ENCODE measurements around the gene FOSL2.

Gene FOSL2

DNA sequence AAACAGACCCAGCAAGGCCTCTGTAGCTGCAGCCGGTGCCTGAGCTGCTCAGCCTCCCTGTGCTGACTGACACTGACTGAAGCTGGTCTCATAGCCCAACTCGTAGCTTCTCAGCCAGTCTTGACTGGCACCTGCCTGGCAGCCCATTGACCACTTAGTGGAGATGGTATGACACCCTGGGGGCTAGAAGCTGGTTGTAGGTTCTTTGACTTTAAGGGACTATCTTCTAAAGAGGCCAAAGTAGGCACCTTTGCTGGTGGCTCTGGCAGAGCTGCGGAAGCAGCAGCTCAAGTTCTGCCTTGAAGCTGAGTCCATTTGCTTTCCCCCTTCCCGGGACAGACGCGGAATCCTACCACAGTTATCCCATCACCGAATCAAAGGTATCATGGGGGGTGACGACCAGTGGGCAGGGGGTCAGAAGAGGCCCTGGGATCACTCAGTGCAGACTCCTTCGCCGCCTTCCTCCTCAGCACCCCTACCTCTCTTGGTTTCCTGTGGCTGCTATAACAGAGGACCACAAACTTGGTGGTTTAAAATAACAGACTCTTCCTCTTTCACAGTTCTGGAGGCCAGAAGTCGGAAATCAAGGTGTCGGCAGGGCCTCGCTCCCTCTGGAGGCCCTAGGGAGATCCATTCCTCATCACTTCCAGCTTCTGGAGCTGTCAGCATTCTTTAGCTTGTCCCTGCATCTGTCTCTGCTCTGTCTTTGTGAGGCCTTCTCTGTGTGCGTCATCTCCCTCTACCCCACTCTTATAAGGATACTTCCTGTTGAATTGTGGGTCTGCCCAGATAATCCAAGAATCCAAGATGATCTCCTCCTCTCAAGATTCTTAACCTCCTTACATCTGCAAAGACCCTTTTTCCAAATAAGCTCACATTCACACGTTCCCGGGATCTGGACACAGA lies 13.7 kb upstream of the FOSL2 start:
- H3K27me3 Mint-ChIP-seq (ENCODE audit: low read depth, poor library complexity), result peaks cover 10% of the 10 kb centered on the region
- DNase-seq, result no peak
- H3K27ac Mint-ChIP-seq, result no peak overlapping the region
- H3K4me3 Mint-ChIP-seq, result no peak overlapping the region
- no peak for TF ChIP-seq CTCF (IDR thresholded peaks at IDR 0.05)
- H3K9me3 Mint-ChIP-seq, result no peaks in the 10 kb centered on the region
- no peaks in the 10 kb centered on the region for H3K36me3 Mint-ChIP-seq (ENCODE audit: low read depth)
- H3K4me1 Mint-ChIP-seq, result peaks cover 19% of the 10 kb centered on the region

DNA sequence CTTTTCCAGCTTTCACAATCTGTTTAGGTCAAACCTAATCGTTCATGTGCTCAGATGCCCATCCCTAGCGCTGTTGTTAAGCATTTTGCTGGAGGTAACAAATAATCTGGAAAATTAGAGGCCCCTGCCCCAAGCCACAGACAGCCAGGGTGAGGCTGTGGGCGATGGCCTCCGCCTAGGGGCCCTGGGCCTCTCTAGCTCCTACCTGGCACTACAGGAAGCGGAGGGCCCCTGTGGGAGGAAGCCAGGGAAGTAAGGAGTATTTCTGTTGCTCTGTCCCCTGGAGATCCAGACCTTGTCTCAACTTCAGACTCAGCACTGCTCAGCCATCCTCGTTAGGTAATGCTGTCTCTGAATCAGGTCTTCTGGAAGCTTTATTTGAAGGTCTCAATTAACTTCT lies 12.4 kb upstream of the FOSL2 start:
- no peak for DNase-seq
- H3K4me3 Mint-ChIP-seq, result no peak overlapping the region
- peaks cover 19% of the 10 kb centered on the region for H3K4me1 Mint-ChIP-seq
- H3K27me3 Mint-ChIP-seq (ENCODE audit: low read depth, poor library complexity), result peaks cover 8% of the 10 kb centered on the region
- H3K9me3 Mint-ChIP-seq, result no peaks in the 10 kb centered on the region
- H3K27ac Mint-ChIP-seq, result no peak overlapping the region
- H3K36me3 Mint-ChIP-seq (ENCODE audit: low read depth), result no peaks in the 10 kb centered on the region
- no peak for TF ChIP-seq CTCF (IDR thresholded peaks at IDR 0.05)

GRCh38 chr2:28381225-28382180 lies 11.2 kb upstream of the FOSL2 start:
- Mint-ChIP-seq H3K36me3 (ENCODE audit: low read depth) (no peaks in the 10 kb centered on the region), H3K4me1 (peaks cover 19% of the 10 kb centered on the region), H3K9me3 (no peaks in the 10 kb centered on the region), H3K27ac (peak overlapping the region; percentile 74), H3K4me3 (no peak overlapping the region), H3K27me3 (ENCODE audit: low read depth, poor library complexity) (peaks cover 8% of the 10 kb centered on the region)
- DNase-seq, result no peak
- no peak for TF ChIP-seq CTCF (IDR thresholded peaks at IDR 0.05)

DNA sequence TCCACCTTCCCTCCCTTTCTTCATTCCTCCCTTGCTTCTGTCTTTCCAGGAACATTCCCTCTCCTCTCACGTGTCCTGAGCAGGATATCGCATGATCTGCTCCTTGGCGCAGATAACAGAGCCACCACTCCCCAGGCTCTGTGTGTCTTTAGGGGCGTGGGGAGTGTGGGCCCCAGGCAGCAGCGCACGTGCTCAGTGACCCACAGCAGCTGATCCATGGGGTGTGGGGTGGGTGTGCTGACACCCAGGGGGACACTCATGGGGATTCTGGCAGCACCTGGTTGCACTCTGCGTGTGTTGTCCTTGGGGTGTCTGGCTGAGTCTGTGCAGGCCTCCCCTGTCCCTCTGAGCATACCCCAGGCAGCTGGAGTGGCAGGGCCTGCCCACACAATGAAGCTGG lies 9.9 kb upstream of the FOSL2 start:
- Mint-ChIP-seq H3K4me1 (peaks cover 19% of the 10 kb centered on the region), H3K9me3 (no peaks in the 10 kb centered on the region), H3K36me3 (ENCODE audit: low read depth) (no peaks in the 10 kb centered on the region), H3K27me3 (ENCODE audit: low read depth, poor library complexity) (peaks cover 8% of the 10 kb centered on the region), H3K4me3 (no peak overlapping the region), H3K27ac (peak overlapping the region; percentile 16)
- no peak for DNase-seq
- TF ChIP-seq CTCF (IDR thresholded peaks at IDR 0.05), result no peak

DNA sequence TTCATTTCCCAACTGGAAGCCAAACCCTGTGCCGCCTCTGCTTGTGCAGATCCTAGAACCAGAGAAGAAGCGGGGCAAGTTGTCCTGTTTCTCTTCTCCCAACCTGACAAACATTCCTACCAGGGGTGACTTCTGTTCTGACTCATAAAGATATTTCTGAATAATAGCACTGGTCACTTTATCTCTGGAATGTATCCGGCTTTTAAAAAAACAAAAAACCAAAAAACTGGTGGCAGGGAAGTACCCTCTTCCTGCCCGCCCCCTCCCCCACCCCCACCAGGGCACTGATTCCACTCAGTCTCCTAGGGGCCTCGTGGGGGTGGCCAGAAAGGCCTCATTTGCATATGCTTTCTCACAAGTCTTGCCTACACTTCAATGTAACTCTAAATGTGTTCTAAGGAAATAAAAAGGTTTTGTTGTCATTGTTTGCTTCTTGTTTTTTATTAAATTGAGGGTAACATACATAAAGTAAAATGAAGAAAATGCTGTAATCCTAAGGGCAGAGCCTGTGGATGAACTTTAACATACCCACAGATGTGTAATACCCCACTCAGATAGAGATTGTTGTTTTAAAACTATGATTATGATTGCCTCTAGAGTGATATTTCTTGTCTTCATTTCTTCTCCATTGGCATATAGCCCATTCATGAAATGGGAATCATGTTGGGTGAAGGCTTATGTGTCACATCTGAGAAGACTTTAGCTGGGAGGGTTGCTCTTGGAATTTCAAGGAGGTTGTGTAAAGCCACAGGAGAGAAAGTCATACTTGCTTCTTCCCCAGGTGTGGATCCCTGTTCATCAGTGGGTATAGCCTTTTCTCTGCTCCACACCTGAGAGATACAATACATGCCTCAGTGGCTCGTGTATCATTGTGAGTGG lies 5.3 kb upstream of the FOSL2 start:
- Mint-ChIP-seq H3K27ac (no peak overlapping the region), H3K4me3 (no peak overlapping the region), H3K36me3 (ENCODE audit: low read depth) (no peaks in the 10 kb centered on the region), H3K9me3 (no peaks in the 10 kb centered on the region), H3K4me1 (peaks cover 31% of the 10 kb centered on the region), H3K27me3 (ENCODE audit: low read depth, poor library complexity) (peaks cover 7% of the 10 kb centered on the region)
- DNase-seq, result no peak
- no peak for TF ChIP-seq CTCF (IDR thresholded peaks at IDR 0.05)
